Anterior cingulate cortex (tissue), 58 donors: ENCODE data around the gene USP30.
A peak's percentile ranks its signal among the peaks of the same experiment; 100 is the strongest.
"Not testable (repeated sequence)": the region's sequence is repeated elsewhere in the genome, so short reads cannot be mapped to it uniquely, and the experiment has no call there.

Source experiments
- DNase-seq, 58 donors: peaks; one replicate each; lab custom pipeline; 2025; lab: John Stamatoyannopoulos, UW

The USP30 gene

DNA sequence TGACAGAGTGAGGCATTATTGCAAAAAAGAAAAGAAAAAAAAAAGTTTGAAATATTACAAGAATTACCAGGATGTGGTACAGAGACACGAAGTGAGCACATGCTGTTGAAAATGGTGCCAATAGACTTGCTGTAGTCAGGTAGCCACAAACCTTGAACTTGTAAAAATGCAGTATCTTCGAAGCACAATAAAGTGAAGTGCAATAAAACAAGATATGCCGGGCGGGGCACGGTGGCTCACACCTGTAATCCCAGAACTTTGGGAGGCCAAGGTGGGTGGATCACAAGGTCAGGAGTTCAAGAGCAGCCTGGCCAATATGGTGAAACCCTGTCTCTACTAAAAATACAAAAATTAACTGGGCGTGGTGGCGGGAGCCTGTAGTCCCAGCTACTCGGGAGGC lies 2.6 kb upstream of the USP30 start:
- not testable (repeated sequence) for DNase-seq

DNA sequence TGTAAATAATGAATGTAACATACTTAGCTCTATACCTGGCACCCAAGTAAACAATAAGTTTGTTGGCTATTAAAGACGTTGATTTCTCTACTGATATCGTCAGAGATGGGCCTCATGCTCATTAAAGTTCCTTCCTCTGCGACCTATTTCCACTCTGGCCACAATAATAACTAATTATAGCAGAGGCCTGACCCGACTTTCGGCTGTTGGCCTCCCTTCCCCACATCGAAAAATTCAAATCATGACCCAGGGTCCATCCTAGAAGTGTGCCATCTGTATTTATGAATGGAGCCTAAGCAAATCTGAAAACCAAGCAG lies 321 bp upstream of the USP30 start:
- no peak for DNase-seq

GRCh38 chr12:109053382-109054123 lies 1.2 kb downstream of the USP30 start:
- peak in 1 of 58 donors; percentile 29 for DNase-seq

DNA sequence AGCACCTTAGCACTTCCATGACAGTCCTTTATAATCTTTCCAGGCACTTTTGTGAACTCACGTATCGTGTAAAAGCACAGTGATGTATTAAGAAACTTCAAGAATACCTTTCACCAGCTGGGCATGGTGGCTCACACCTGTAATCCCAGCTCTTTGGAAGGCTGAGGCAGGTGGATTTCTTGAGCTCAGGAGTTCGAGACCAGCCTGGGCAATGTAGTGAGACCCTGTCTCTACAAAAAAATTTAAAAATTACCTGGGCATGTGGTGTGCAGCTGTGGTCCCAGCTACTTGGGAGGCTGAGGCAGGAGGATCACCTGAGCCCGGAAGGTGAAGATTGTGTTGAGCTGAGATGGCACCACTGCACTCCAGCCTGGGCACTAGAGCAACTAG lies 1.7 kb downstream of the USP30 start:
- DNase-seq: not testable (repeated sequence)

DNA sequence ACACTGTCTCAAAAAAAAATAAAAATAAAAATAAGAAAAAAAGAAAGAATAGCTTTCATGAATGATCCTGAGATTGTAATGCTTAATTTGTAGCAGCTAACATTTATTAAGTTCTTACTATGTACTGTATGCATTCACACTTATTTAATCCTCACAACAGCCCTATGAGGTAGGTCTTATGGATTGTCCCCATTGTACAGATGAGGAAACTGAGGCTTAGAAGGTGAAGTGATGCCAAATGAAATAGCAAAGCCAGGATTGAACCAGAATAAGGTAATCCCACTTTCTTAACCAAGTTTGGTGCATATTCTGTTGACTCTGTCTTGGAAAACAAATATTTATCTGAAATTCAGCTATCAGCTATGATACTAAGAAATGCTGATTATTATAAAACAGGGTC lies 2.1 kb downstream of the USP30 start:
- DNase-seq: no peak

DNA sequence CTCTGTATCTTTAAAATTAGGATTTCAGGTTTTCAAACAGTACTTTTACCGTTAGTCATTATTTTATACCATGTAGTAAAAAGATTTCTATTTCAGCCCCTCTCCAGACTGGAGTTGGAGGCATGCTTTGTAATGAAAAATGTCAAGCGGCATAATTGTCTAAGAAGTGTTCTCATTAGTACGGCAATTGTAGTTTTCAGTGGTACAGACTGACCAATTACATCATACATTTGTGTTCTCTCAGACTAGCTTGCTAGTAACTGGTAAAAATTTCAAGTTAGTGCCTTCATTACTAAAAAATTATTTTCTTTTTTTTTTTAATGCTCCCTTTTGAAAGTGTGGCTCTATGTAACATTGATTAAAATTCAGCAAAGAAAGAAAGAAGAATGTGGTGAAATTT lies 4.5 kb downstream of the USP30 start:
- peak in 1 of 58 donors; percentile 14 for DNase-seq

DNA sequence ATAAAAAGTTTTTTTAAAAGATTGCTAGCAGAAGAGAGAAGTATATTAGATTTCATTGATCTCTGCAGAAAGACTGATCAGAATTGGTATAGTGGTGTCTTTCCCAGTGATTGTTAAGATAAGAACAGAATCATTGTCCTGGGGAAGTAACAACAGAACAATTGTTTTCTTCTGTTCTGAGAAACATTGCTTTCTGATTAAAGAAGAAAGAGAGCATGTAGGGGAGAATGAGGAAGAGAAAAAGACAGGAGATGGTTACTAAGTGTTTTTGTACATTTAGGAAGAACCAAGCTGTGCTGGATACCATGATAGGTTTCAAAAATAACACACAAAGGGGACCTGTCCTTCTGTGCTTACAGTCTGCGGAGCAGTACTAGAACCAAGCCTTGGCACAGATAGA lies 5.0 kb downstream of the USP30 start:
- peak in 2 of 58 donors; percentile 8 to 69 for DNase-seq

DNA sequence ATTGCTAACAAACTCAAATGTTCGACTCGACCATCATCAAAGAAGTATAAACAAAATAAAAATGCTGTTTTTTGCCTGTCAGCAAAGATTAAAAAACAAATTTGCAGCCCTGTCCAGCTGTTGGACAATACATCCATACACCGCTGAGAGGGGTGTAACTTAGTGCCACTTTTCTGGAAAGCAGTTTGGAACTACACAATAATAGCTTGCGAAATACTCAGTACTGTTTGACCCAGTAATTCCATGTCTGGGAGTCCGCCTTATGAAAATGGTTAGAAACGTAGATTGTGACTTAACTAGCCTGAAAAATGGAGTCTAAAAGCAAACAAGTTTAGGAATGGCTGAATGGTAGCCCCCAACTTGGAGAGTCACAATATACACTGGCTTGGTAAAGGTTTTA lies 6.4 kb downstream of the USP30 start:
- DNase-seq: no peak

GRCh38 chr12:109064143-109064542 lies 11.8 kb downstream of the USP30 start:
- DNase-seq: no peak

DNA sequence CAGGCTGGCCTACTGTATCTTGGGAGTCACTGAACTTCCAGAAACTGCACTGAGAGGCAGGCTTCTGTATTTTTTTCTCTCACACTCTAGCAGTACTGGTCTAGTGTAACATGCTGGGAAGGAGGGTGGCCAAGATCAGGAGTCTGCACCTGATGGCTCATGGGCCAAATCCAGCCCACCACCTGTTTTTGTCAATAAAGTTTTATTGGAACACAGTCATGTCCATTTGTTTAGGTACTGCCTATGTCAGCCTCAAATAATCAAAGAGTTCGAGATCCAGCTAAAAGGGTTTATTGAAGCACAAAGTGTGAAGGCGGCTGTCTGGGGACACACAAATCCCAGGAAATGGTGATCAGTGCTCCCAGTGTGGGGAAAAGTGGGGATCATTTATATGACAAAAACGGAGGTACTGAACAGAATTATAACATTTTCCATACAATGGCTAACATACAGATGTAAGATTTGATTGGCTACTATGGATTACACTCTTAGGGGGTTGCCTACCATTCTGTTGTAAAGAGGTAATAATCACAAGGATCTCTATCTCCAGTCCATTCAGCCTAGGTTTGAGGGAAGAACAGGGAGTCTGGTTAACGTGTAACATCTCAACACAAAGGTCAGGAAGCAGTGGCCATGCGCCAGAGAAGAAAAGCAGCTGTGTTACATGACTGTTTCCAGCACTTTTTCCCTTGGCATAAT lies 12.9 kb downstream of the USP30 start:
- no peak for DNase-seq

GRCh38 chr12:109065853-109066193 lies 13.4 kb downstream of the USP30 start:
- DNase-seq: no peak

GRCh38 chr12:109069307-109070271 lies 17.2 kb downstream of the USP30 start:
- DNase-seq: no peak

- DNase-seq: no peak
These were observed 22.5 kb downstream of the USP30 start for GRCh38 chr12:109074866-109075265.

DNA sequence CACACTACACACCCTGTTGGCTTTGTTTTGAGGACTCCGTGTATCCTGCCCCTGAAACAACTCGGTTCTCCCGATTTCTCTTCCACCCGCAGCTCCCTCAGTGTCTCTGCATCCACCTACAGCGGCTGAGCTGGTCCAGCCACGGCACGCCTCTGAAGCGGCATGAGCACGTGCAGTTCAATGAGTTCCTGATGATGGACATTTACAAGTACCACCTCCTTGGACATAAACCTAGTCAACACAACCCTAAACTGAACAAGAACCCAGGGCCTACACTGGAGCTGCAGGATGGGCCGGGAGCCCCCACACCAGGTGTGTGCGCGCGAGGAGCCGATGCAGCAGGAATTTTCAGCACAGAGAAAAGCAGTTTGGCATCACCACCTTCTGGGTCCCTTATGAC lies 30.4 kb downstream of the USP30 start:
- peak in 16 of 58 donors; percentile 6 to 65 (median 31) for DNase-seq

DNA sequence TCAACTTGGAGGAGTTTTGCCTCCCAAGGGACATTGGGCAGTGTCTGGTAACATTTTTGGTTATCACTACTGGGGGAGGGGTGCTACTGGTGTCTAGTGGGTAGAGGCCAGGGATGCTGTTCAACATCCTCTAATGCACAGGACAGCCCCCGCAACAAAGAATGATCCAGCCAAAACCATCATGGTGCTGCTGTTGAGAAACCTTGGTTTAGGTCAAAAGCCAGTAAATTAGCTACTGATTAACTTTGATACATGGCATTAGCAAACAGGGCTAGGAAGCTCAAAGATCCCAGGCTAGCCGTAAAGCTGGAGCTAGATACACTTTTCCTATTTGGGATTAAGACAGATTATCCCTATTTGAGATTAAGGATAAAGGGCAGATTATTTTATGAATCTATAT lies 32.0 kb downstream of the USP30 start:
- DNase-seq: no peak

DNA sequence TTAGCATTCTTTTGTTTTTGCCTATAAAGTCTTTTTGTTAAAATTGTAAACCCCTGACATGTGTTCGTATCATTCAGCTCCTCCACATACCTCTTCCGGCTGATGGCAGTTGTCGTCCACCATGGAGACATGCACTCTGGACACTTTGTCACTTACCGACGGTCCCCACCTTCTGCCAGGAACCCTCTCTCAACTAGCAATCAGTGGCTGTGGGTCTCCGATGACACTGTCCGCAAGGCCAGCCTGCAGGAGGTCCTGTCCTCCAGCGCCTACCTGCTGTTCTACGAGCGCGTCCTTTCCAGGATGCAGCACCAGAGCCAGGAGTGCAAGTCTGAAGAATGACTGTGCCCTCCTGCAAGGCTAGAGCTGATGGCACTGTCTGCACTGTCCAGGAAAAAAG lies 33.2 kb downstream of the USP30 start:
- no peak for DNase-seq

GRCh38 chr12:109087250-109087649 lies 34.9 kb downstream of the USP30 start:
- no peak for DNase-seq

GRCh38 chr12:109088818-109089217 lies 36.4 kb downstream of the USP30 start:
- DNase-seq: no peak

DNA sequence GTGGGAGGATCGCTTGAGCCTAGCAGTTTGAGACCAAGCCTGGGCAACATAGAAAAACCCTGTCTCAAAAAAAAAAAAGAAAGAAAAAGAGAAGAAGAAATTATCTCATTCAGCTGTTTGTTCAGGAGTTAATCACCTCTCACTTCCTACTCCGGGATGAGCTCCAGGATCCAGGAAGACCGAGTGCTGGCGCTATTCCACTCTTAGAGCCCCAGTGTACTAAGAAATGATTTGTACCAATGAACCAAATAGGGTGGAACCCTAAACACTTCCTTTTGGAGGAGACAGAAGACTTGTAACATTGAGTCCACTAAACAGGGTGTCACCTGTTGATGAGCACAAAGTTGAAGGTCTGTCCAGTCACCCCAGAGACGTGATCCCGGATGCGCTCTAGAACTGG lies 37.3 kb downstream of the USP30 start:
- DNase-seq: peak in 1 of 58 donors; percentile 13

DNA sequence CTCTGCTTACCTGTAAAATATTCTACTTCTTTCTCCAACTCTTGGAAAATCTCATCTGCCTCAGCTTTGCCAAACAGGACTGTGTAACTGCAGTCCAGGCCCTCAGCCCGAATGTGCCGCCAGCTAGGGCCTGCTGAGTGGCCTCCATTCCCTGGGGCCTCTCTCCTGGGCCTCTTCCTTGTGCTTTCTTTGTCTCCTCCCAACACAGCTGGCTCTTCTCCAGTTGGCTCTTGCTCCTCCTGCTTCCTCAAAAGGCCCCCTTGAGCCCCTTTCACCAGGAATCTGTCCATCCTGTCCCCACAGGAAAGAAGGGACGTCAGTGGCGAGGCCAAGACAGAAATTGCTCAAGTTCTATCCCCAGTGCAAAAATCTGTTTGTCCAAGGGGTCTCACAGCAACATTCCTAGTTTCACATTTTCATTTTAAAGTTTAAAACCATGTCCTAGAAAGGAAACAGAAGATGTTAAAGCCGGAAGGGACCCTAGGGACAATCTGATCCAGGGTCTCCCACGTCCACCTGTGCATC lies 40.2 kb downstream of the USP30 start:
- DNase-seq: no peak
